Epidermal melanocyte (primary cell): ENCODE results near the gene KDM4C.

ENCODE experiments used
- DNase-seq: peaks from one replicate; pipeline ENCODE4 v3.0.0; 2011; ENCODE audit warnings: low spot score; ENCODE audit not compliant: insufficient read length

The KDM4C gene

DNA sequence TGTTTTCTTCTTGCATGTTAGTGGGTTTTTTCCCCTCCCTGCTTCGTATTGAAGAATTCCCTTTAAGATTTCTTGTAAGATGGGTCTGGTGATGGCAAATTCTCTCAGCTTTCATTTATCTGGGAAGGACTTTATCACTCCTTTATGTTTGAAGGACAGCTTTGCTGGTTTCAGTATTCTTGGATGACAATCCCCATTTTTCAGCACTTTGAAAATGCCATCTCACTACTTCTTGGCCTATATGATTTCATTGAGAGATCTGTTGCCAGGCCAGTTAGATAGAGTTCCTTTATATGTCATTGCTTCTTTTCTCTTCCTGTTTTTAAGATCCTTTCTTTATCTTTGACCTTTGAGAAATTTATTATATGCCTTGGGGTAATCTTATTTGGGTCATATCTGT, 106.3 kb downstream of the KDM4C start:
- no peak for DNase-seq

DNA sequence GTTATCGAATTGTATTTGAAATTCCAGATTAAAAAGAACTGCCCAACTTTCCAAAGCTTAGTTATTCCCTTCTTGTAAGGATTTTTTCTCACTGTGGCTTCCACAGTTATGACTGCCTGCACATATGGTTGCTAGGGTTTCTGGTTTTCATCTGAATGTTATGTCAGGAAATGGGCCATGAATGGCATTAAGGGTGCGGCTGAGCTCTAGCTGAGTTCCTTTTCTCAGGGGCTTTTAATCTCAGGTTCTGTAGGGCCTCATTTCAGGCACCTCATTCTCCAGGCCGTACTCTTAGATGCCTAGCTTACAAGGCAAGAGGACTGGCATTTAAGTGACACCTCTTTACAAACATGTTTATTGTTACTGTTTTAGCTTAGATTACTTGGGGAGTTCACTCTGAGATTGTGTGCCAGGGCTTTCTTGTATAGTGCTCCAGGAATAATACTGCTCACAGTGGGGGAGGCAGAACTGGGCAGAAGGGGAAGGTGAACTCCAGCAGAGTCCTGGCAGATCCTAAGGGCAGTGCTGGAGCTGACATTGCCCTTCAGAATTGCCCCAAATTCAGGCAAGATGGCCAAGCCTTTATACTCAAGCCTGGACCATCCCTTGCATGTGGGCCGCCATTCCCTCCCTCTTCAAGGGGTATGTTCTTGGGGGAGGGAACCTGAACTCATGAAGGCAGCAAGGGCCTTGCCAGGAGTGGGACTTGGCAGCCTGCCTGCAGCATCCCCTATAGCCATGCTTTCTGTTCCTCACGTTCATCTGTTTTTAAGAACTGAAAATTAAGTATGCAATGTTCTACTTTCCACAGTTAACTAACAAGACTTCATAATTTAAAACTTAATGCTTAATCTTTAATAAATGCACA, 111.5 kb downstream of the KDM4C start:
- no peak for DNase-seq

GRCh38 chr9:6870149-6870548, 112.4 kb downstream of the KDM4C start:
- no peak for DNase-seq

GRCh38 chr9:6870650-6871477, 113.1 kb downstream of the KDM4C start:
- no peak for DNase-seq

DNA sequence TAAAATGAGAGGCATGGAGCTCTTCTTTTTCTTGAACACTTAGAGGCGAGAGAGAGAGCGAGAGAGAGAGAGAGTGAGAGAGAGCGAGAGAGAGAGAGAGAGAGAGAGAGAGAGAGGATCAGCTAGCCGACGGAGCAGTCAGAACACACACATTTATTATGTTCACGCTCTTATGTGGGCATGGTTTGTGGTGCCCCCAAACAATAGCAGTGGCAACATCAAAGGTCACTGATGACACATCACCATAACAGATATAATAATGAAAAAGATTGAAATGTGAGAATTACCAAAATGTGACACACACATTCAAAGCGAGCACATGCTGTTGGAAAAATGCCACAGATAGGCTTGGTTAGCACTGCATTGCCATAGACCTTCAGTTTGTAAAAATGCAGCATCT, 116.1 kb downstream of the KDM4C start:
- no peak for DNase-seq

DNA sequence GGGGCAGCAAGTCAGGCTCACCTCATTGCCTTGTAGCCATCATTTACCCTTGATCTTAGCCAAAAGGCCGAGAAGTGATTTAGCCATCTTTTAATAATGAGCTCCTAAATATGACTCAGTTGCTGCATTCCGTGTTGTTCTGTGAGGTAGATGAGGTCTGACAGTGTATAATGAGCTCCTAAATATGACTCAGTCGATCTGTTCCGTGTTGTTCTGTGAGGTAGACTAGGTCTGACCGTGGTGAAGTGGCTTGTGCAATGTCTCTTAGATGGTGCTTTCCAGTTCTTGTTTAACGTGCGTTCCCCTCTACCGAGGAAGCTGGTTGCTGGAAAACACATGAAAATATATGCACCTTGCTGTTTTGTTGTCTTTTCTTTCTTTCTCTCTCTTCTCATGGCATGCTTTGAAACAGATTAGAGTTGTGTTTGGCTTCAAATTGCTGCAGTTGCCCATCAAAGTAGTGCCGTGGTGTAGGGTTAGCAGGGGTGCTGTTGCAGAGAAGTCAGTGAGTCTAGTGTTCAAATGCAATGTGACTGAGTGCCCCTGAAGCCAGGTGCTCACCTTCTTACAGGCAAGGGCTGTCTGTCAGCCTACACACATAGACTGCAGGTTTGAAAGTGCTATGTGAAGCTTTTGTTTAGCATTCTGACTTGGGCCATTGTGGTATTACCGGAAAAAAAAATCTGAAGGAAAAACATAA, 118.6 kb downstream of the KDM4C start:
- no peak for DNase-seq

GRCh38 chr9:6877671-6878161, 119.9 kb downstream of the KDM4C start:
- DNase-seq, result no peak

DNA sequence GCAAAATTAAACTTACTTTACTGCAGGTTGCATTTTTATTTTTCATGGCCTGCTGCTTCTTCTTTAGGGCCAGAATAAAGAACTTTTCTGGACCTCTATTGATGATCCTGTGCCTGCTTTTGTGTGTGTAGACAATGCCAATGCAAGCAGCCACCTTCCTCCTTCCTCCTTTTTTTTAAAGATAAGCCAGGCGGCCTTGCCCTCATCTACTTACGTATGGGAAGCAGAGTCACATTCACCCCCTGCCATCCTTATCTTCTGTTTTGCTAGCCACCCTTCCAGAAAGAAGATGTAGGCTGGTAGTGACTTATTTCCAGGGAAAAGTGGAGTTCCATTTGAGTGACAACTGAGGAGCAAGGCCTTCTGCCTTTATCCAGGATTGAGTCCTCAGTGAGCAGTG, 122.9 kb downstream of the KDM4C start:
- no peak for DNase-seq

GRCh38 chr9:6884101-6884500, 126.3 kb downstream of the KDM4C start:
- no peak for DNase-seq

- DNase-seq, result no peak
These were observed 127.2 kb downstream of the KDM4C start for GRCh38 chr9:6884990-6885389.

- no peak for DNase-seq
These were observed 129.3 kb downstream of the KDM4C start for GRCh38 chr9:6887051-6887450.

GRCh38 chr9:6889868-6890267, 132.1 kb downstream of the KDM4C start:
- DNase-seq, result no peak

DNA sequence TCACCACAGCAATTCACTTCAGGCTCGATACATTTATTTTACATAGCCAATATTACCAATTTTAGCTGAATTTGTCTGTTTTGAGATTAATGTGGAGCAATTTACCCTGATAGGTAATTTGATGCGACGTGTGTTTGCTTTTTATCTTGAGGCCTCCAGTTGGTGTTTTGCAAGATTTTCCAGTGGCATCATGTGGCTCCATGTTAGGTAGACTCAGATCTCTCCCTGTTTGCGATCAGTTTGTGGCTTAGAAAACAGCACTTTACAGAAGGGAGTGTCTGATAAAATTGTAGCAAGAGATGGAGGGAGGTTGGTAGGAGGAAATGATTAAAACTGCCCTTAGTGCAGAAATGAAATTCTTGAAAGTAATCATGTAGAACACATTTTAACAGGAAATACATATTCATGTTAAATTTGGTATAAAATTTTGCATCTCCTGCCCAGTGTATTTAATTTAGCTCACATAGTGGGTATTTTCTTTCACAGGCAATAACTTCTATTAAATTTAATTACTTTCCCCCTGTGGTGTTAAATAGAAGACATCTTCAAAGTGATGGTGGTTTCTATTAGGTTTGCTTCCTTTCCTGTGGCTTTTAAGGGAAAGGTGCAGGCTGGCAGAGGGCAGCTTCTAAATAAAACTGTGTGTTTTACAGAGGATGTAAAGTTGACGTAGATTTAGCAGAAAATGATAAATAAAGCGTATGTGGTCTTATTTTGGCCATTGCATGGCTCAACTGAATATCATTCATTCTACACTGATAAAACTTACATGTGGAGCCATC, 135.8 kb downstream of the KDM4C start:
- DNase-seq, result no peak

DNA sequence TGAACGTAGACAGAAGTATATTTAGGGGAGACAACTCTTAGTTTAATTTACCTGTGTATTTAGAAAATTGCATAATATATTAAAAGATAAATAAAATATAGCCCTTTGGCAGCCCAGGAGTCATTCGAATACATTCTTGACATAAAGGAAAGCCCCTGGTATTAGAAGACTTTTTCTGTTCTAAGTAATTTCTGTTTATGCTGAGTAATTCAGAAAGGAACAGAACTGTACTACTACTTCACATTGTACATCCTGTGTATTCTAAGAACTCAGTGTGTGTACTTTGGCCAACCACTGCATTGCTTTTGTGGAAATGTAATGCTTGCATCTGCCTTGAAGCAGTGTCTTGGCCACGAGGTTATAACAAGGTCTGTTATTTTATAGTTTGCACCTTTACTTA, 136.4 kb downstream of the KDM4C start:
- DNase-seq, result no peak

- DNase-seq, result no peak
These were observed 138.0 kb downstream of the KDM4C start for GRCh38 chr9:6895754-6896153.

DNA sequence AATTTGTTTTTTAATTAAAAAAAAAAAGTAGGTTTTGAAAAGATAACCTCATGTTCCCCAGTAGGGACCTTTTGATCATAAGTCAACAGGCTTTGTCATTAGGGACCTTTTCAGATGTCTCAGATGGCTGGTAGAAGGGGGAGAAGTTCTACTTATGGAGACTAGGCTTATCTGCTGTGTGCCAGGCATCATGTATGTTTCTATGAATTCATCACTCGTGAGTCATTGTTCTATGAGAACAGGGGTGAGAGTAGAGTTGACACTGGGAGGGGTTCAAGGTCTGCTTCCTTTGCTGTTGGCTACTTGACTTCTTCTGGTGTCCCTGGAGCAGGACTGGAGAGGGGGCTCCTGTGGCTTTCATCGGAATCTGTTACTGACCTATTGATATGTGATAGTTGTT, 138.8 kb downstream of the KDM4C start:
- DNase-seq, result no peak

GRCh38 chr9:6897207-6897822, 139.5 kb downstream of the KDM4C start:
- DNase-seq, result no peak

DNA sequence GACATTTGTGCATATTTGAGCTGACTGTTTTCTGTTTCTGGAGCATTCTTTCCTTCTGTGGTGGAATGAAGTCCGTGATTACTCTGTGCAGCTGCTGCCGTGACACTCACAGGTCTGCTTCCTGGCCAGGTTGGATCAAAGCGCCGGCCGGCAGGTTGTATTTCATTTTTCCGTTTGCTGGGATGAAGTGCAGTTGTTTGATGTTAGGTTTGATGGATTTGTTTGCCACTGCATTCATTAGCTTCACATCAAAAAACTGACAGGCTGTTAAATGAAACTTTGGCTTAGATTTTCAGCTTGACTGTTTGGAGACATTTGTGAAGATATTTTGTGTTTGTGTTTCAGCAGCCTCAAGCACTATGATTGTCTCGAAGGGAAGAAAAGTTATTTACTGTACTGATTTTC, 140.1 kb downstream of the KDM4C start:
- DNase-seq, result no peak

GRCh38 chr9:6899274-6899673, 141.5 kb downstream of the KDM4C start:
- DNase-seq, result no peak

GRCh38 chr9:6900440-6900883, 142.7 kb downstream of the KDM4C start:
- DNase-seq, result no peak
